Measurements from ENCODE around the gene SCUBE1.
A peak's percentile ranks its signal among the peaks of the same experiment; 100 is the strongest.

The SCUBE1 gene

DNA sequence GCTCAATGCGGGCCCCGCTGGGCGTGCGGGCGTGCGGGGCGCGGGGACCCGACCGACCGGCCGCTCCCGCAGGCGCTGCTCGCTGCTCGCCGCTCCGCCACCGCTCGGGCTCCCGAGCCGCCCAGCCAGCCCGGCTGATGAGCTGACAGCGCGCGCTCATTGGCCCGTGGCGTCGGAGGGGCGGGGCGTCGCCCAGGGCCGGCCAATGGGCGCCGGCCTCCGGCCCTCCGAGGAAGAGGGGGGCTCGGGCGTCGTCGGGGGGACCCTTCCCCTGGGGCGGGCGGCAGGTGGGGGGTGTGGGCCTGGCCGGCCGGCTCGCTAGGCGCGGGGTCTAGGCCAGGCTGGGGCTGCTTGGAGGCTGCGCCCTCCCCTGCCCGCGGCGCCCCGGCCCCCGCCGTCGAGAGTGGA lies at the start of gene SCUBE1:
SCUBE1 (minus strand) TSS at position 111 of the 408 bp plus-strand sequence. CDS start 111 bp downstream, outside the sequence.
- peak; percentile 9 to 36 (median 18) for DNase-seq (ENCODE audit: low read depth in 3 of 3)

DNA sequence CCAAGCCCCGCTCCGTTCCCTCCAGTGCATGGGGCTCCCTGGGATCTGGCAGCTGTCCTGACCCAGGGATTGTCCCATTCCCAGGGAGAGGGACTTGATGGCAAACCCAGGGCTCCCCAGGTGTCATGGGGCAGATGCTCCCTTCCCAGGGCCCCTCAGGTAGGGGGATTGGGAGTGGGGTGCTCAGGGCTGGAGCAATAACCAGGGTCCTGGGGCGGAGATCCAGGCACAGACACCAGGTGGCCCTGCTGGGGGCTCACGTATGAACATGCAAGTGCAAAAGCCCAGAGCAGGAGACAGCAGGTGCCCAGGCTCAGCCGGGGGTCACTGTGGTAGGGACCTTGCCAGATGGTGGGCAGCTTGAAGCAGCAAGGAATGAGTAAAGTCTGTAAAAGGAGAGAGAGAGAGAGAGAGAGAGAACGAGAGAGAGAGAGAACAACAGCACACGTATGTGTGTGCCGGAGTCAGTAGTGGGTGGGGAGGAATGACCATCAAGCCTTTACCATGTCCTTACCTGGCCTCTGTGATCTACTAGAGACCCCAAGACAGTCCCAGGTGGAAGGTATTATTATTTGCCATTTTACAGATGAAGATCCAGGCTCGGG lies 49.3 kb upstream of the SCUBE1 start:
- DNase-seq (ENCODE audit: low read depth in 3 of 3), result no peak

DNA sequence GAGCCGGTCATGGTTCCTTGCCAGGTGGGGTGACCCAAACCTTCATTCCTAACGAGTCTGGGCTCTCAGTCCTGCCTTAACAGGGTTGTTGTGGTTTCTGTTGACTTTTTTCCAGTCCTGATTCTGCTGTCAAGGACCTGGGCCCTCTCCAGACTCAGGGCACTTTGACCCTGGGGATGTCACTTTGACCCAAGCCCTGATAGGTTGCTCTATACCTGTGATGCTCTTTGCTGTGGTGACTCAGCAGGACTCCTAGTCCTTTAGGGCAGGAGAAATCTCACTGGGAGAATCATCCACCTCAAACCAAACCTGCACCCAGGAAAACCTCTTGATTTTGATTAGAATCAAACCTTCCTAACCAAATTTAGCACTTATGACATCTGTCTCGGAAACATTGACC lies 48.1 kb upstream of the SCUBE1 start:
- no peak for DNase-seq (ENCODE audit: low read depth in 3 of 3)

DNA sequence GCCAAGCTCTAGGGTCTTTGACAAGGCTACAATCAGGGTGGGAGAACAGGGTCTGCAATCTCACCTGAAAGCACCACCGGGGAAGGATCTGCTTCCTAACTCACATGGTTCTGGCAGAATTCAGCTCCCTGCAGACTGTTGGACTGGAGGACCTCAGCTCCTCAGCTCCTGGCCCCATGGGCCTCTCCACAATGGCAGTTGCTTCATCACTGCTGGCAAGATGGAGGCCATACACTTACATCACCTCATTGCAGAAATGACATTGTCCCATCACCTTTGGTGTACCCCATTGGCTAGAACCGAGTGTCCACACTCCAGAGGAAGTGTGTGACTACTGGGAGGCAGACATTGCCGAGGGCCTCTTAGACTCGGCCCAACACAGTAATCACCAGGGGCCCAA lies 47.7 kb upstream of the SCUBE1 start:
- DNase-seq (ENCODE audit: low read depth in 3 of 3), result no peak

DNA sequence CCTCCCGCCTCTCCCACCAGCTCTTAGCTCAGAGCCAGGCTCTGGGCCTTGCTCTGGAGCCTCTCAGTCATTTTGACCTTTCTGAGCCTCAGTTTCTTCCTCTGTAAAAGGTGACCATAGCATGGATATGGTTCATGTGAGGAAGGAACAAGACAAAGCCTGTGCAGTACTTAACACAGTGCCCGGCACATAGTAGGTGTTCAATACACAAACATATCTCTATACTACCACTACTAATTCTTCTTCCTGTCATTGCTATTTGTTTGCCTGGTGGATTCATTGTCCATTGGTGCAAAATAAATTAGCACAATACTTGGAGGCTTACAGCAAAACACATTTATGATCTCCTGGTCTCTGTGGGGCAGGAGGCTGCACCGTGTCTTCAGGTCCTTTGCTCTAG lies 47.0 kb upstream of the SCUBE1 start:
- DNase-seq (ENCODE audit: low read depth in 3 of 3), result no peak

DNA sequence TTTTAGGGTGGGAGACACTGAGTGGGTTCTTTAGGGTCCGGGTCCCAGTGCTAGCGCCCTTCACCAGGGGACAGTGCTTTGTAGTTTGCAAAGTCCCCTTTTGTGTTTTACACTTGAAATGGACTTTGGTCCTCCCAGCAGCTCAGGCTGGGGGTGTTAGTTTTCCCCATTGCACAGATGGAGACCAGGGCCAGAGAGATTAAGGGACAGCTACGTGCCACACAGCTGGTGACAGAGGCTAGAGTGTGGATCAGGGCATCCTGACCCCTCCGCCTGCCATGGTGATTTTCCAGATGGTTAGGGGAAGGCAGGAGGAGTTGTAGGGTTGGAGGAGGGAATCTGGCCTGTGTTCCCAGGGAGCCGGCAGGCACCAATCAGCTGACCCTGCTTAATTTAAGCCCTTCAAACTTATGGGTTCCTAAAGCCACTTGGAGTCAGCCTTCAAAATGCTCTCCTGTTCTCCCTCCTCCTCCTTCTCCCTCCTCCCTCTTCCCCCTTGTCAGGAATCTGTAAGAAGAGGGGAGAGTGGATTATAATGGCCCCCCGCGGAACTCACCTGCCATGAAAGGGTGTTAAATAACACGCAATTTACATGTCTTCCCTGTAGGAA lies 46.2 kb upstream of the SCUBE1 start:
- no peak for DNase-seq (ENCODE audit: low read depth in 3 of 3)

DNA sequence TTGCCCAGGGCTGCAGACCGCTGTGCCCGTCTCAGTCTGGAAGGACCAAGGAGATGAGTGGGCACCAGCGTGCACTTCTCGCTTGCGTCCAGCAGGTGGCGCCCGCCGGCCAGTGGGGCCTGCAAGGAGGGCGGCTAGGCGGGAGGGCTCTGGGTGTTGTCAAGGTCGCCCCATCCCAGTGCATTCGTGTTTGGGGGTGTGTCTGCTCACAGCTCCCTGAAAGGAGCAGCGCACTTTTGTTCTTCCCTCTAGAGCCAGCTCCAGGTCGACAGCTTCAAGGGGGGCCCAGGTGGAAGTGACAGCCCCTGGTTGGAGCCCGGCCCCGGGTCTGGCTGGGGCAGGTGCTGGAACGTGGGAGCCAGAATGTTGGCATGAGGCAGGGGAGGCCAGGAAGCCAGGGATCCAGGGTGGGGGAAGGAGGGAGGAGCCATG lies 45.3 kb upstream of the SCUBE1 start:
- peak; percentile 35 to 53 (median 51) for DNase-seq (ENCODE audit: low read depth in 3 of 3)

DNA sequence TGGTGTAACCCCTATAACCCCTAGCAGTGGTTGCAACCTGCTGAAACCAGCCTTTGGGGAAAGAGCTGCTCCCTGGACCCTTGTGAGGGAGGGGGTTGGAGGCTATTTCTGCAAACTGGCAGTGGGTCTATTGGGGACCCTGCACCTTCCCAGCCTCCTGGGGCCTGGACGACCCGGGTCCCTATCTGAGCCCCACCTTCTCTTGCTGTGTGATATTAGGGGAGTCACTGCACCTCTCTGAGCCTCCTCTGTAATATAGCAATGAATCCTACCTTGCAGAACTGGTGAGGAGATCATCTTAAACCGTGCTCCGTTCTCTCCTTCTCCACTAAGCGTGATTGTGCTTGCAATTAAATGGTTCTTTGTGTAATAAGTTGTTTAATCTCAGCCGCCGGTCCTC lies 44.6 kb upstream of the SCUBE1 start:
- DNase-seq (ENCODE audit: low read depth in 3 of 3), result no peak

DNA sequence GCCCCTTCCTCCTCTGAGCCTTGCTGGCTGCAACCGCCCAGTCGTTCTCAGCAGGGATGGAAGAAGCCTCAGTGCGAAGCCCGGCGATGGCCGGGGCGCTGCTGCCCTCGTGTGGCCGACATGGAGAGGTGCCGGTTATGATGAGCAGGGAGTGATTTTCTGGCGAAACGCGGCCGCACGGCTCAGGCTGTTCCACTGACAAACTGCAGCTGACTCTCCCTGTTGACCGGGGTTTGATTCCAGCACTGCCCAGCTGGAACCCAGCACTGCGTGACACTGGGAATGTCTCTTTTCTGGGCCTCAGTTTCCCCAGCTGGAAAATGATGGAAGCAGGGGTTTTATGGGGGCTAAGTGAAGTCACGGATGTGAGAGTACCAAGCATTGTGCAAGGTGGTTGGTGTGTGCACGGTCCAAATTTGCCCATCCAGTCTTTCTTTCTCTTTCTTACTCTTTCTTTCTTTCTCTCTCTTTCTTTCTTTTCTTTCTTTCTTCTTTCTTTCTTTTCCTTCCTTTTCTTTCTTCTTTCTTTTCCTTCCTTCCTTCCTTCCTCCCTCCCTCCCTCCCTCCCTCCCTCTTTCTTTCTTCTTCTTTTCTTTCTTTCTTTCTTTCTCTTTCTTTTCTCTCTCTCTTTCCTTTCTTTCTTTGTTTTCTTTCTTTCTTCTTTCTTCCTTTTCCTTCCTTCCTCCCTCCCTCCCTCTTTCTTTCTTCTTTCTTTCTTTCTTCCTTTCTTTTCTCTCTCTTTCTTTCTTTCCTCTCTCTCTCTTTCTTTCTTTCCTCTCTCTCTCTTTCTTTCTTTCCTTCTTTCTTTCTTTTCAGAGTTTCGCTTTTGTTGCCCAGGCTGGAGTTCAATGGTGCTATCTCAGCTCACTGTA lies 42.8 kb upstream of the SCUBE1 start:
- DNase-seq (ENCODE audit: low read depth in 3 of 3), result peak; percentile 49 to 51 (median 50)

DNA sequence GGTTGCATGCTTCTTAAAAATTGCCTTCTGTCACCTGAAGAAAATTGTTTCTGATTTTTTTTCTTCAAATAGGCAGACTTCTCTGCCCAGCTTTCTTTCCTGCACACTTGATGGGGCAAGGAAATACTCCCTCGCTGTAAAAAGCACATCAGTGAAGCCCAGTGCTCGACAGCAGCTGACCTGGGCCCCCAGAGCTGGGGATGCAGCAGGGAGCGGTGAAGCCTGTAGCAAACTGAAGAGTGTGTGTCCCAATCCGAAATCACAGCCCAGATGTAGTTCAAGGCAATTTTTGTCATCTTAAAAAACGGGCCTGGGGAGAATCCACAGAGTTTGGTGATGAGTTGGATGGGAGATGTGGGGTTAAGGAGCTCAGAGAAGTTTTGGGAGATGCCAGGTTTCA lies 41.7 kb upstream of the SCUBE1 start:
- no peak for DNase-seq (ENCODE audit: low read depth in 3 of 3)

DNA sequence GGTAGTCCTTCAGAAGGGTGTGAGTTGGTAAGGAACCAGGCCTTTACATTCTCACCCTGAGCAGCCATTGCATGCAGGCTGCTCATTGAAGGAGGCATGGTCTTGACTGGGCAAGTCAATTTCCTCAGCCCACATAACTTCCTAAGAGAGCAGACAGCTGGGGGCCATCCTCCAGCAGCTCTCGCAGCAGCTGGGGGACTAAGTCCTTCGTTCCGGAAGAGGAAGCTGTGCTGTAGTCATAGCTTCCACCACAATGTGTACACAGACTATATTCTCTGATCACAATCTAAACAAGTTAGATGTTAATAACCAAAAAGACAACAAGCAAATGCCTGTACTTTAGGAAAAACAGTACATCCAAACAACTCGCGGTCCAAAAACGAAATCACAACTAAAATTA lies 38.5 kb upstream of the SCUBE1 start:
- DNase-seq (ENCODE audit: low read depth in 3 of 3), result no peak

DNA sequence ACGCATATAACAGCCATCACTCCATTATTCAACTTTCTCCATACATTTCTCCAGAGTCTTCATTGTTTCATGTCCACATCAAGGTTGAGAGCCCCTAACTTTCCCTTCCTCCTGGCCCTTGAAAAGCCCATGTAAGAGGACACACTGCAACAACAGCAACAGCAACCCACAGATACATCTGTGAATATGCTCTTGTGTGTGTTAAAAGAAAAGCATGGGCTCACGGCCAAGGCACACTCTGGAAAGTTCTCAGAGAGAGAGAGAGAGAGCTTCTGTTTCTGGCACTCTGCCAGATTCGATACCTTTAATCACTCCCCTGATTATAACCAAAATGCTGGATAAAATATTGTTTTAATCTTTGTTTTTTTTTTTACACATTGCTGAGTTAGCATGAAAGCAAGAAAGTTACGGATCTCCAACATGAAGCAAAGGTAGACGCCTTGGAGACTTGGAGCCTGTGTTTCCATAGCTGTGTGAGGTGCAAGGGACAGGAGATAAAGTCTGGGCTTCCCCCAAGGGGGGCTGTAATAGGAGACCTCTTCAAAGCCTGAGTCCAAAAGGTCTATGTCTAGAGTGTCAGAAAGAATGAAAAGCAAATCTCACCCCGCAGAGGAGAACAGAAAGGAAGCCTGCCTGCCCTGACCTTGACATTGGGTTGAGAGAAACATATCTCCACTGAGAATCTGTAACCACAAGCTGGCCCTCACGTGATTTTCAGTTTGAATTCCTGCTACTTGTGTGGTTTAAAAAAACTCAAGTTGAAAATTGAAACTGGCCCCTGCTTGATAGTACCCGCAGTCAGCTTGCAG lies 34.9 kb upstream of the SCUBE1 start:
- DNase-seq (ENCODE audit: low read depth in 3 of 3), result no peak

DNA sequence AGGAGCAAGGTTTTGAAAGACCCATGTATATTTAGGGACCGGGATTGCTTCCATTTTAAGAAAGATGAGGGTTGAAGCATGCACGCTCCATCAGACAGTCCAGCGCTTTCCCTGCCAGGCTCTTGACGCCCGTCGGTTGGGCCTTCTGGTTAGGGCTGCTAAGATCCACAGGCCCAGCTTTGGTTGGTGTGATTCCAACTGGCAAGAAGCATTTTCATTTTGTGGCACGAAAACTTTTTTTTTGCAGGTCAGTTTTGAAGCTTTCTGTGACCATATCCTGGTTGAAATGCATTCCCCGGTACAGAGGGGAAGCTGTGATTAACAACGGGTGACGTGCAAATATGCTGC lies 34.4 kb upstream of the SCUBE1 start:
- DNase-seq (ENCODE audit: low read depth in 3 of 3), result no peak

DNA sequence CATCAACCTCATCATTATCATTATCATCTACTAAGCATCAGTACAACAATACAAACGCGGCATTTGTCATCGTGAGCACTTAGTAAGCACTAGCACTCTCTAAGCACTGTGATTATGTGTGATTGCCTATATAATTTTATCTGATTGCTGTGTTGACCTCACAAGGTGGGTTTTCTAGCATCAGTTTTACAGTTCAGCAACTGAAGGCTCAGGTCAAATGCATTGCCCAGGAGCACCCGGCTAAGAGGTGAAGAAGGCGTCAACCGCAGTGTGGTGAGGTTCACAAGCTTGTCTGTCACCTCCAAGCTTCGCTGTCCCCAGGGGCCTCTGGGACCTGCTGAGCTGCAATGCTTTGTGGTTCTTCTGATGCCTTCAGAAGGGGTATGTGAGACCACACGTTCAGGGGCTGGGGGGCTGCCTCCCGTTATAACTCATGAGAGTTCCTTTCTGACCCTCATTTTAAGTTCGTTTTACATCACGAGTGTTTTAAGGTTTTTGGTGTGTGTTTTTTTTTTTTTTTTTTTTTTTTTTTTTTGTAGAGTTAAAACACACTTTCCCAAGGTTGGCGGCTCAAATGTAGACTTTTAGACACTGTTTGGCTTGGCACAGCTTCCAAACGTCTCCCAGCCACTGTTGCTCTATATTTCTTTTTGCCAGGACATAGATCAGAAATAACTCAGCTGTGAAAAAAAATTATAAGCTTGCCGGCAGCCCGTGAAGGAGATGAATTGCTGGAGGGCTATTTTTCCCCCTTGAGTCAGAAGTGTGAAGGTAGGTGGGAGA lies 33.8 kb upstream of the SCUBE1 start:
- DNase-seq (ENCODE audit: low read depth in 3 of 3), result no peak

DNA sequence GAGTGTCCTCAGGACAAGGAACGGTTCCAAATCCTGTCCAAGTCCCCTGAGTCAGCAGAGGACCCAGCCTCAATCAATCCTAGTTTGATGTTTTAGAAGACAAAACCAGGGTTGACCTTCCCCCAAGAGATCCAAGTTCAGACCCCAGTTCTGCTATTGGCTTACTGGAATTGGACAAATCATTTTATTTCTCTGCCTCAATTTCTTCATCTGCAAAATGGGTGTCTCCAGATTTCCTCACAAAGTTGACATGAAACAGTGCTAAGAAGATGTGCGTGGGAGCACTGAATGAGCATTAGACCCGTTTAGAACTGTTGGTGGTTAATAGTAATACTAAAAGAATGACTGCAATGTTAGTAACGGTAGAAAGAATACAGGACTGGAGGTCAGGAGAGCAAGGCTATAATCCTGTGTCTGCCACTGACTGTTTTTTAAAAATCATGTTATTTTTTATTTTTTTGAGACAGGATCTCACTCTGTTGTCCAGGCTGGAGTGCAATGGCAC lies 32.8 kb upstream of the SCUBE1 start:
- DNase-seq (ENCODE audit: low read depth in 3 of 3), result no peak

DNA sequence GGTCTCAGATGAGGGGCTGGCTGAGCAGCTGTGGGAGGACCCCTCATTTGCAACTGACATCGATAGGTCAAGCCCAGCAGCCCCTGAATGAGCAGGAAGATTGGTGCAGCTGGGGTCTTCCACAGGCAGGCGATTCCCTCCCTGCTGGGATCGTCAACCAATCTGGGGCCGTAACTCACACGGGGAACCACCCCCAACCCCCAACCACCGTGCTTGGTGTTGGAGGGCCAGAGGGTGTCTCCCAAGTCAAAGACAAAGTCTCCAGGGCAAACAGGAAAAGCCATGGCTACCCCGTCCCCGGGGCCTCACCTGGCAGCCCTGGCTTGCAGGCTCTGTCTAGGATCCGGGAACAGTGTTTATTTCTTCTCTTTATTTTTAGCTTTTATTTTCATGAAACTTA lies 26.9 kb upstream of the SCUBE1 start:
- no peak for DNase-seq (ENCODE audit: low read depth in 3 of 3)

DNA sequence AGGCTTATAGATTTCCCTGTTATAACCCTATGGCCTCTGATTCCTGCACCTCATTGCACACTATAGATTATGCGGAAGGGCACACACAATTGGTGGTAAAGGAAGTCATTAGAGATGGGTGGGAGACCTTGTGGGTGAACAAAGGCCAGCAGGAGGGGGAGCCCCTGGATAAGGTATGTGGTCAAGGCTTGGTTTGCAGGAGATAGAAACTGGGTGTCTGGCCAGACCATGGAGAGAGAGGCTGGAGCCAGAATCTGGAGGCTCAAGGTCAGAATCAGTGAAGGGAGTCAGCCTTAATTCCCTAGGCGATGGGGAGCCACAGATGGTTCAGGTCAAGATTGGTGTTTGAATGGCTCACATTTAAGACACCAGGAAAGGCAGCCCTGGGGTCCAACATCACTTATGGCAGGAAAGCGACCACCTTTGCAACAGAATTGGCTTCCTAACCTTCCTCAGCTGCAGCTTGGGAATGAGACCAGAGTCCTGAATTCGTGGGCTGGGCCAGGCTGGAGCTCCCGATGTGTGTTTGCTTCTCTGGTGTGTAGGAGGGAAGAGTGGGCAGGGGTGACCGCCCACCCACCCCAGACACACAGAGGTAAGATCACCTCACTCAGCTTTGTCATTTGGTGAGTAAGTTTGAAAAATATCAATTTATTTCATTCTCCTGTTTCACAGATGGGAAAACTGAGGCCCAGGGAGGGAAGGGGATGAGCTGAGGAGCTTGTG lies 22.7 kb upstream of the SCUBE1 start:
- DNase-seq (ENCODE audit: low read depth in 3 of 3), result no peak

DNA sequence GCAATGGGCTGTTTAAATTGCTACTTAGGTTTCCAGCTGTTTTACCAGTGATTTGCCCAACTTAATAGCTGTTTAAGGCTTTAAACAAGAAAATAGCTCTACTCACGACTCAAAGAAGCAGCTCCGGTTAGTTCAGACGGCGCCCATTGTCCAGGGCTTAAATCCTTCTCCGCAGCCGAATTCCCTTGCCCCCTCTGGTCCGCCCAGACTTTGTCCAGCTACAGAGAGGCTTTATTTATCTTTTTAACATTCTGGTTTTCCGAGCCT lies 20.9 kb upstream of the SCUBE1 start:
- DNase-seq (ENCODE audit: low read depth in 3 of 3), result no peak

DNA sequence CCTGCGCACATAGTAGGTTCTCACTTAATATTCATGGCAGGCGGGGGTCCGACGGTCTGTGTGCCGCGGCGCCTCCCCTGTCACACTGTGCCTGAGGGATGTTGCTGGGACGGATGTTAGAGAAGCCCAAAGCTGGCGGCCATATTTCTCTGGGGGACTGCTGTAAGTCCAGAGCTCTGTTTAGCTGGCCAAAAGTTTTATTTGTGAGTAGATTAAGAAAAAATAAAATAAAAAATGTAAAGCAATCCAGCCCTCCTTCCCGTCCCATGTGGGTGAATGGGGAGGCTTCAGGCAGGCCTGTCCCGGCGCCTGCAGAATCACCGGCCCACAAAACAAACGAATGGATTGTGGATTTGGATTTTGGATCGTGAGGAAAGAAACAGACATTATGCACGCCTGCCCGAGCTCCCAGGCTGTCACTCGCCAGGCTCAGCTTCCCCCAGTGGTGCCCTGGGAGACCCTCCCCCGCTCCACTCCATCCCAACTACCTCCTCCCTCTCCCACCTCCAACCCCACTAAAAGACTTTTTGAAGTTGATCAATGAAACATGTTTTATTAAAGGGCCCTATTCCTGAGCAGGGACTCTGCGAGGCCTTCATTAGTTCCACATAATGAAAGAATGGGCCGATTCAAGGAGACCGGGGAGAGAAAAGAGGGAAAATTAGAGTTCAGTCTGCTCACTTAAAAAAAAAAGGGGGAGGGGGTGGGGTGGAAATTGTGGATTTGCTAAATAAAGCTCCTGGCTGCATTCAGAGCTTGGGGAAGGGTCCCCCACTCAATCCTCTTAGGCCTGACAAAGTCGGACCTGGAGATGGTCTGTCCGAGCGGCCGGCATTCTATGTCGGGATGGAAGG lies 20.4 kb upstream of the SCUBE1 start:
- no peak for DNase-seq (ENCODE audit: low read depth in 3 of 3)

DNA sequence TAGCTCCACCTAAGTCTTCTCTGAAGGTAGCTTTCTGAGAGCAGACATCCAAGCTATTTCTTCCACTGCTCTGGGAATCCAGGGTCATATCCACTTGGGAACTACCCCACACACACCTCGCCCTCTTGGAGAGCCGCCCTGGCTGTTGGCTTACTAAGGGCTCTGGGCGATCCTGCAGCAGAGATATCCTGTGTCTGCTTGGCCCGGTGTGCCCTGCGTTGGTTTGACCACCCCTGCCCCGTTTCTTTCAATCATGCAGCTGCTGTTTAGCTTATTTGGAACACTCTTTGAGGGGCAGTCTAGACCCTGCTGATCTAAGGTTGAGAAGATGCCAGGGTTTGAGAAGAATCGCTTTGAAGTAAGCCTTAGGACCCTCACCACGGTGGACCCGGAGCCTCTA lies 17.4 kb upstream of the SCUBE1 start:
- DNase-seq (ENCODE audit: low read depth in 3 of 3), result no peak

All from stimulated activated CD4-positive, alpha-beta T cell treated with anti-CD3 and anti-CD28 coated beads, TNF-alpha, amount 100 ng/mL, for 4 hours (primary cell).